Keratinocyte (primary cell): ENCODE measurements around the gene IL15. TPM values are rescaled to one million over a fixed set of nuclear protein-coding genes. Genes with fewer than 3 reads are reported as not detected.

Source experiments
- DNase-seq: peaks from one replicate; pipeline ENCODE4 v3.0.0-alpha.2; 2011; ENCODE audit warnings: low read depth, missing footprints, low spot score
- FAIRE-seq: peaks from 2 replicates; lab custom pipeline; 2011; peaks lifted over from hg19 to GRCh38; lab: Jason Lieb, UNC
- H2AFZ ChIP-seq: 2 replicates; pipeline ENCODE4 v1.6.0; 2012; ENCODE audit warnings: low read length, control low read depth, inconsistent platforms; ENCODE audit not compliant: control insufficient read depth
- H3K27ac ChIP-seq: 2 replicates; pipeline ENCODE4 v1.5.1; 2011; ENCODE audit warnings: low read length; ENCODE audit not compliant: control insufficient read depth, insufficient read depth
- H3K27me3 ChIP-seq: 3 replicates; pipeline ENCODE4 v1.6.0; 2011; ENCODE audit warnings: low read length; ENCODE audit not compliant: control insufficient read depth, insufficient read depth; ENCODE audit errors: extremely low read depth
- H3K36me3 ChIP-seq, 2 experiments: 2 replicates in 1 of 2; 3 replicates in 1 of 2; pipeline ENCODE4 v1.5.1; 2011; ENCODE audit warnings: low read length in 2 of 2, mild to moderate bottlenecking in 1 of 2; ENCODE audit not compliant: control insufficient read depth in 2 of 2, insufficient read depth in 2 of 2; ENCODE audit errors: extremely low read depth in 1 of 2
- H3K4me1 ChIP-seq: 3 replicates; pipeline ENCODE4 v1.5.1; 2011; ENCODE audit warnings: low read length; ENCODE audit not compliant: control insufficient read depth, insufficient read depth; ENCODE audit errors: extremely low read depth
- H3K4me2 ChIP-seq: 3 replicates; pipeline ENCODE4 v1.6.0; 2011; ENCODE audit warnings: low read depth, low read length; ENCODE audit not compliant: control insufficient read depth, insufficient read depth; ENCODE audit errors: extremely low read depth
- H3K4me3 ChIP-seq, 3 experiments: fragments of 200-600 bp in 1 of 3; sonication (generic) in 1 of 3; 2 replicates in 2 of 3; 3 replicates in 1 of 3; pipeline ENCODE4 v1.5.1; 2011 to 2016; ENCODE audit warnings: low read length in 3 of 3, mild to moderate bottlenecking in 3 of 3, control low read depth in 2 of 3, inconsistent platforms in 1 of 3, low read depth in 1 of 3, mixed read lengths in 1 of 3, mixed run types in 1 of 3, moderate library complexity in 1 of 3; ENCODE audit not compliant: control insufficient read depth in 2 of 3, insufficient read depth in 2 of 3; ENCODE audit errors: extremely low read depth in 1 of 3
- H3K79me2 ChIP-seq: 2 replicates; pipeline ENCODE4 v1.6.0; 2012; ENCODE audit warnings: low read length; ENCODE audit not compliant: control insufficient read depth, insufficient read depth
- H3K9ac ChIP-seq: 3 replicates; pipeline ENCODE4 v1.6.0; 2011; ENCODE audit warnings: low read length; ENCODE audit not compliant: control insufficient read depth, insufficient read depth; ENCODE audit errors: extremely low read depth
- H3K9me1 ChIP-seq: 3 replicates; pipeline ENCODE4 v1.6.0; 2011; ENCODE audit warnings: low read length; ENCODE audit not compliant: control insufficient read depth, insufficient read depth; ENCODE audit errors: extremely low read depth
- H3K9me3 ChIP-seq: 2 replicates; pipeline ENCODE4 v1.5.1; 2012; ENCODE audit warnings: low read depth, low read length; ENCODE audit not compliant: control insufficient read depth
- H4K20me1 ChIP-seq: 3 replicates; pipeline ENCODE4 v1.6.0; 2011; ENCODE audit warnings: low read length; ENCODE audit not compliant: control insufficient read depth, insufficient read depth; ENCODE audit errors: extremely low read depth
- EZH2 ChIP-seq: IDR thresholded peaks from one replicate; pipeline ENCODE4 v1.6.1; 2012; ENCODE audit warnings: inconsistent platforms, mild to moderate bottlenecking, low read length, moderate library complexity
- dilution Hi-C: fragments of 300-500 bp; cut with MboI; formaldehyde crosslinking; loops from one replicate; pipeline ENCODE4 v1.7.0; 2020; ENCODE audit warnings: low sequenced_read_pairs; ENCODE audit not compliant: extremely low pct_ligation_motif_present
- polyA plus RNA-seq, 5 experiments: library from polyadenylated mRNA; depleted of rRNA in 3 of 5; stranded (reverse) in 3 of 5; stranded (forward) in 1 of 5; unstranded in 1 of 5; fragments of >200 nt; gene quantifications; 1 replicate in 1 of 5; 2 replicates in 3 of 5; 3 replicates in 1 of 5; pipeline versions ENCODE4 v1.2.1 to v1.2.3, GENCODE V29; 2011 to 2012; ENCODE audit warnings: missing spikeins in 2 of 5, low read depth in 1 of 5, low replicate concordance in 1 of 5
- TF ChIP-seq, protein P1 (sequence below), 3 experiments: IDR thresholded peaks in 1 of 3; conservative IDR thresholded peaks in 1 of 3; optimal IDR thresholded peaks in 1 of 3; 2 replicates in 2 of 3; 3 replicates in 1 of 3; pipeline versions ENCODE3 to v1.5.1; 2011; ENCODE audit warnings: low read length in 3 of 3, mild to moderate bottlenecking in 3 of 3, moderate library complexity in 2 of 3, control low read depth in 1 of 3, inconsistent platforms in 1 of 3; ENCODE audit not compliant: insufficient read depth in 2 of 3; ENCODE audit errors: extremely low read depth in 1 of 3

The IL15 gene
- polyA plus RNA-seq, 1 donor (not counting 4 experiments of a cell fraction or from before 2014, with no cell fraction given), result 1.4 TPM

DNA sequence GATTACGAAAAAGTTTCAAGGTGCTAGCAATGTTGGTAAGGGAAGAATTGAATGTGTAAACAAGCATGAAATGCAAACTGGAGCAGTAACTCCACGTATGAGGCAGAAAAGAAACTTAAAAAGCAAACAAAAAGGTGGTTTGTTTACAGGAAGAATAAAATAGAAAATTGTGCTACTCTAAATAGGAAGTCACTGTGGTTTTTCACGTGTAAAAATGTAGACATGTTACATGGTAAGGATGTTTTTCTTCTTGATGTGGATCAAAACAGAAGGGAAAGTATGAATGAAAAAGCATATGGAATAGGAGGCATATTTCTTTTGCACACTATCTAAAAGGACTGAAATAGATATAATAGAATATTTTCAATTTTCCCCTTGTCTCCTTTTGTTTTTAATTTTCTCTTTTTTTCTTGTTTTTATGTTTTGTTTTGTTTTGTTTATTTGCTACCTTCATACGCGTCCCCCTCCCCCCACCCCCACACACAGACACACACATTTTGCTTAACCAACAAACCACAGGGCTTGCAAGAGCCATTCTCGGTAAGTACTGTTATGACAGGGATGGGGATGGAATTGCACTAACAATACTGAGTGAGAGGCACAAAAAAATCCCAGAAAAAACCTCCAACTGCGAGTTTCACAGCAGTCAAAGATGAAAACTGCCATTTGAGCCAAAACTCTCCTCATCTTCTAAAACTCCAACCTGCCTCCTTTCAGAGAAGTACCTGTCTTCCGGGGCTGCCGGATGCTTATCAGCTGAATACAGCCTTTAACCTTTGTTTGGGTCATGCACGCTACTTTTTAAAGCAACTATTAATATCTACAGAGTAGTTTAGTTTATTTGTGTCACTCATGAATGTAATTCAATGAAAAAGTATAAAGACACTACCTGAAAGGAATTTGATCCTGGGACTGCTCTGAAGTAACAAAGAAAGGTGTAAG is 135.8 kb downstream of the IL15 start:
- H3K27ac ChIP-seq, result no peak overlapping the region
- no peak for TF ChIP-seq EZH2
- TF ChIP-seq, protein P1, sequence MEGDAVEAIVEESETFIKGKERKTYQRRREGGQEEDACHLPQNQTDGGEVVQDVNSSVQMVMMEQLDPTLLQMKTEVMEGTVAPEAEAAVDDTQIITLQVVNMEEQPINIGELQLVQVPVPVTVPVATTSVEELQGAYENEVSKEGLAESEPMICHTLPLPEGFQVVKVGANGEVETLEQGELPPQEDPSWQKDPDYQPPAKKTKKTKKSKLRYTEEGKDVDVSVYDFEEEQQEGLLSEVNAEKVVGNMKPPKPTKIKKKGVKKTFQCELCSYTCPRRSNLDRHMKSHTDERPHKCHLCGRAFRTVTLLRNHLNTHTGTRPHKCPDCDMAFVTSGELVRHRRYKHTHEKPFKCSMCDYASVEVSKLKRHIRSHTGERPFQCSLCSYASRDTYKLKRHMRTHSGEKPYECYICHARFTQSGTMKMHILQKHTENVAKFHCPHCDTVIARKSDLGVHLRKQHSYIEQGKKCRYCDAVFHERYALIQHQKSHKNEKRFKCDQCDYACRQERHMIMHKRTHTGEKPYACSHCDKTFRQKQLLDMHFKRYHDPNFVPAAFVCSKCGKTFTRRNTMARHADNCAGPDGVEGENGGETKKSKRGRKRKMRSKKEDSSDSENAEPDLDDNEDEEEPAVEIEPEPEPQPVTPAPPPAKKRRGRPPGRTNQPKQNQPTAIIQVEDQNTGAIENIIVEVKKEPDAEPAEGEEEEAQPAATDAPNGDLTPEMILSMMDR (optimal IDR thresholded peaks at IDR 0.05 in 1 of 3, IDR thresholded peaks at IDR 0.05 in 1 of 3, conservative IDR thresholded peaks at IDR 0.05 in 1 of 3; ENCODE audit: extremely low read depth in 1 of 3, insufficient read depth in 2 of 3, low read length in 3 of 3), result no peak
- H3K9me1 ChIP-seq, result no peaks in the 10 kb centered on the region
- no peaks in the 10 kb centered on the region for H3K9me3 ChIP-seq
- H2AFZ ChIP-seq, result no peak overlapping the region
- no peak overlapping the region for H3K4me2 ChIP-seq
- no peaks in the 10 kb centered on the region for H4K20me1 ChIP-seq
- no peak for DNase-seq
- H3K9ac ChIP-seq, result no peak overlapping the region
- H3K36me3 ChIP-seq, result no peaks in the 10 kb centered on the region
- dilution Hi-C loops, result no loop called here
- H3K4me3 ChIP-seq, result no peak overlapping the region
- FAIRE-seq, result no peak
- H3K4me1 ChIP-seq, result no peaks in the 10 kb centered on the region
- no peaks in the 10 kb centered on the region for H3K79me2 ChIP-seq
- H3K27me3 ChIP-seq, result no peaks in the 10 kb centered on the region

DNA sequence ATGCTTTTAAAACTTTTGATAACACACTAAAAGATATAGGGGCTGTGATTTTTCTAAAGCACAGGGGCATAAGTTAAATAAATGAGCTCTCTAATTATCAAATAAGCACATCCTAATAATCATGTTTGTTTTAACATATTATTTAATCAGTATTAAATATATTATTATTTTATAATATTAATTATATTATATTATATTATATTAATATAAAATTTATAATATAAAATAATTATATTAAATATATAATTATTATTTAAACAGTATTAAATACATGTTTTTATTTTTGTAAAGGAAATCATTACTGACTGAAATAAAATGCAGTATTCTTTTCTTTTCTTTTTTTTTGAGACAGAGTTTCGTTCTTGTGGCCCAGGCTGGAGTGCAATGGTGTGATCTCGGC is 136.5 kb downstream of the IL15 start:
- dilution Hi-C loops, result no loop called here
- Histone ChIP-seq H3K79me2 (no peaks in the 10 kb centered on the region), H3K9me1 (no peaks in the 10 kb centered on the region), H3K27me3 (no peaks in the 10 kb centered on the region), H3K4me3 (no peak overlapping the region), H3K9me3 (no peaks in the 10 kb centered on the region), H2AFZ (no peak overlapping the region), H3K9ac (no peak overlapping the region), H3K4me1 (no peaks in the 10 kb centered on the region), H3K27ac (no peak overlapping the region), H4K20me1 (no peaks in the 10 kb centered on the region), H3K36me3 (no peaks in the 10 kb centered on the region), H3K4me2 (no peak overlapping the region)
- no peak for FAIRE-seq
- TF ChIP-seq, protein P1 (optimal IDR thresholded peaks at IDR 0.05 in 1 of 3, IDR thresholded peaks at IDR 0.05 in 1 of 3, conservative IDR thresholded peaks at IDR 0.05 in 1 of 3; ENCODE audit: extremely low read depth in 1 of 3, insufficient read depth in 2 of 3, low read length in 3 of 3), result no peak
- no peak for TF ChIP-seq EZH2
- no peak for DNase-seq
